GM19193 (cell line): ENCODE results near the gene PDE4D.

ENCODE experiments used
- POLR2A ChIP-seq: IDR thresholded peaks from 4 replicates; pipeline ENCODE4 v1.6.1; 2011; ENCODE audit not compliant: insufficient read depth, insufficient read length; ENCODE audit errors: extremely low read depth

The PDE4D gene

DNA sequence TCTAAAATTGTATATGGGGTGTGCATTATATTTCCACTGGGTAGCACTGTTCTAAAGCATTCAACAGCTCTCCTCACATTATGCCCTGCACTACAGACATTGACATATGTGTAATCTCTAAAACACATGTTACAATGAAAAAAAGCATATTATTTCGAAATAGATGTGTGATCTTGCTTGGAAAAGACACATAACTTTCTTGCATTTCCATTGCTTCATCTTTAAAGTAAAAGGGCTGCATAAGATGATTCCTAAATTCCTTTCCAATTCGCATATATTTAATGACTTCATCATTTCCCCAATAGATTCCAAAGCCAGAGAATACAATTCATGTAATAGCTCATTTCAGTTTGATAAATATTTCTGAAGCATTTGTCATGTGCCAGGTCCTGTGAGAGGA, 566.9 kb downstream of the PDE4D start:
- no peak for TF ChIP-seq POLR2A

DNA sequence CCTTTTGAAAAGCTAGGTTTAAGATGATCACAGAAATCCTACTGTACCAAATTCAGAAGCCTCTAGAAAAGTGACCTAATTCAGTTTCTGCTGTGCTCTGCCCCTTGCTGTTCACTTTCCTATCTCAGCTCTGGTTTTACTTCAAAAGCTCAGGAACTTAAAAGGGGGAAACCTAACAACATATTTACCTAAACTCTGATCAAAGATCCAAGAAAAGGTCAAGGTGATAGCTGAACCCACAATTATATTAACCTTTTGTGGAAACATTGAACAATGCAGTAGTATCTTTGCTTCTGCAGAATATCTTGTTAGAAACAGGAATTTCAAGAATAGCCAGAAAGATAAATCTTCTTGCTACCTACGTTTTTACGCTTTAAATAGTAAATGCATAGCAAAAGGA, 568.5 kb downstream of the PDE4D start:
- no peak for TF ChIP-seq POLR2A

DNA sequence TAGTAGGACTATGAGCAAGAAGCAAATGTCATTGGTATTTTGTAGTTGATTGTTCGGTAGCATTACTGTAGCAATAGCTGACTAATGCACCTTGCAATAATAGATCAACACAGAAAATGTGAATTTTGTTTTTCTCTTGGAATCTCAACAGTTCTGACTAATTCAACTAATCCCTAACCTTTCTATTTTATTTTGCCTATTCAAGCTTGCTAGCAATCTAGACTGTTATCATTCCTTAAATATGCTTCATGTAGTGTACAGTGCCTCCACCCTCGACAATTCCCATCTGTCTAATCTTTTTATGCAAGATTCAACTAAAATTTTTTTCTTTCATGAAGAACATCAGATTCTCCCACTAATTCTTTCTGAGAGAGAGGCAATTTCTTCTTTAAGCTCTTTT, 570.6 kb downstream of the PDE4D start:
- TF ChIP-seq POLR2A = no peak

DNA sequence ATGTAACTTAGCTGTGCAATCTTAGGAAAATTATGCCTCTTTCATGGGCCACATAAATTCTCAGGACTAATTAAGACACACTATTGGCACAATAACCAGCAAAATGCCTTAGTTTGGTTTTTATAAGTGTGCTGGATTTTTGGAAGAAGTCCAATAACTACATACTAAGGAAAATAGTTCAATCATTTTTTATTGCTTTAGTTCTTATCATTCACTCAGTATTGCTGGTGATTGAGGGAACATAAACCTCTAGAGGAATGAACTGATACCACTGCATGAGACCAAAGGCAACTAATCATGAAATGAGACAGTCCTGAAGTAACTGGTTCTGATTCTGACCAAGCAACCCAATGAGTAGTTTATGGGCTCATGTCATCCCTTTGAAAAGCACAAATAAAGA, 571.5 kb downstream of the PDE4D start:
- TF ChIP-seq POLR2A = no peak

DNA sequence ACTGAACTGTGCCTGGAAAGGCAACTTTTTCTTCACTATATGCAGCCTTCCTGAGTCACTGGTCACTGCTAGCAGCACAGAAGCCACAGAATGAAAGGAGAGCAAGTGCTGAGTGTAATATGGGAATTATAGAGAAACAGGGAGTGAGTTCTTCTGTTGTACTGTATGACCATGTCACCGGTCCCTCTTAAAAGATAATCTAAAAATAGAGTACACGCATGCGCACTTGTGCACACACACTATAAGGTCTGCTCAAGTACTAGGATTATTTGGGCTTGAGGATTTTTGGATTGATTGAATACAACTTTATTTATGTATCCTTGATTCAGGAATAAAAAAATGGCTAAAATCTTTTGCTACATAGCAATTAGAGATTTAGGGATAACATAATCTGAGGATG, 571.9 kb downstream of the PDE4D start:
- no peak for TF ChIP-seq POLR2A

DNA sequence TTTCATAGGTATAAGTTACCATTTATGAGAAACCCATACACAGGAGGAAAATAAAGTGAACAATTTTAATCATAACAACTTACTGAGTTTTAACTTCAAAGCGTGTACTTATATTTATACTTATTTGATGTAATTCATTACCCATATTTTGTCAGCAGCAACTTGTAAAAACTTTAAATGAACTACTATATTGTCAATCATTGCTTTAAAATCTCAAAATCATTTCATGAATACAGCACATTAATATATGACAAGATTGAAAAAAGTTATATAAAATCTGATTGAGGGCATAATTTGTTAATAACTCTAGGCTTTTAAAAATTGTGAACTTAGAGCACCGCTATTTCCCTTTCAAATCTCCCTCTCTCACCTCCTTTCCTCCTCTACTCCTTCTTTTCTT, 573.1 kb downstream of the PDE4D start:
- TF ChIP-seq POLR2A = no peak

DNA sequence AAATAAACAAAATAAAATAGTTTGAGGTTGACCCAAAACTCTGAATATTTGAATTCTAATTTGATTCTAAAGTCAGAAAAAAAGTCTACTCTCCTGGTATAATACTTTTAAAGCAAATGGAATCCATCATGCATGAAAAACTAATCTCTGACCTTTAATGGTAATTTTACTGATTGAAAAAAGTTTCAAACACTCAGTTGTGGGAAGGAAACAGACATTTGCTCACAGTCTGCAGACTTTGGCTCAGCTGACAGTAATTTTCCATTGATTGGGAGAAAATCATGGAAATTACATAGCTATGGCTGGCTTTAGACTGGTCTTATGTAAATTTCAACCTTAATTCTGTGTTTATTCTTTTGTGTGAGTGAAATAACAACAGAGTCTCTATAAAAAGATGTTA, 574.3 kb downstream of the PDE4D start:
- TF ChIP-seq POLR2A = no peak

DNA sequence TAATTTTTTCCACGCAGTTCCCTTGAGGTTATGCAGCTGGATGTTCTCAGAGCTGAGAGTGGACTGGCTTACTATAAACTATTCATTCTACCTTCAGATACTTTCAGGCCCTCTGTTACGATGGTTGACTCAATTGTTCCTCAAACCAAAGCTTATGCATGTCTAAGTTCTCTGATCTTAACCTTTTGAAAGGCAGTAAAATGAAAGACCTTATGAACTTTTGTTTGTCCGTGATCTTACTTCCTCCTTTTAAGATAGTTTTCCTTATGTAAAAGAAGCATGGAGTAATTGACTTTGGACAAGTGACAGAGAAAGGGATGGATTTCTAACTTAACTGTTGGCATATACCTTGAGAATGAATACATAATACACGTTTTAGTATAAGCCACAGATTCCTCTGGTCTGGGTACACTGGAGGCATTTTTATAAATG, 575.7 kb downstream of the PDE4D start:
- no peak for TF ChIP-seq POLR2A

DNA sequence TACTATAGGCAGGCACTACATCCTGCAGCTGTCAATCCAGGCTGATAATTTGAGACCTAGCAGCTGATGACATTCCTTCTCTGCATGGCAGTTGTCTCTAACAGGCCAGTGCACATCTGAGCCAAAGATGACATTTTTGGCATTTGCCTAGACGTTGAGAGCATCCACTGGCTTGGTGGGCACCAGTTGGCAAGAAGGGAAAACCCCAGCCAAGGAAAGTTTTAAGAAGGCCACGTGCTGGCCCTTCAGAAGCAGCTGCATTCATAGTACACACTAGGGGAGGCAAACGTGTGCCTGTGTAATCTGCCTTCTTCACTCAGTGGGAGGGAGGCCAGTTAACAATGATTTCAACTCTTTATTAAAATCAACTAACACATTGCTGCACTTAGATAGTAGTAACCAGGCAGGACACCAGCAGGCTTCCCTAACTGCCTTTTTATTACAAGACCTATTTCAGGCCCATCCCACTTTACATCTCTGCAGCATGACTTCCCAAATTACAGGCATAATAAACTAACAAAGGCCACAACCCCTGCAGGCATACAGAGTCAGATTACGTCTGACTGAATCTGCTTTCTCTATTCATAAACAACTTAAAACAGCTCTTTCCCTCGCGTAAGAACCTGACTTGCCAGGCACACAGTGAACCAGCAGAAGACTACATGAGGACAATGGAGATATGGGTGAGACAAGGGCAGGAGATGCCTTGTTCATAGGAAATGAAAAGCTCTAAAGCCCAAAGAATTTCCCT, 576.3 kb downstream of the PDE4D start:
- TF ChIP-seq POLR2A = no peak

DNA sequence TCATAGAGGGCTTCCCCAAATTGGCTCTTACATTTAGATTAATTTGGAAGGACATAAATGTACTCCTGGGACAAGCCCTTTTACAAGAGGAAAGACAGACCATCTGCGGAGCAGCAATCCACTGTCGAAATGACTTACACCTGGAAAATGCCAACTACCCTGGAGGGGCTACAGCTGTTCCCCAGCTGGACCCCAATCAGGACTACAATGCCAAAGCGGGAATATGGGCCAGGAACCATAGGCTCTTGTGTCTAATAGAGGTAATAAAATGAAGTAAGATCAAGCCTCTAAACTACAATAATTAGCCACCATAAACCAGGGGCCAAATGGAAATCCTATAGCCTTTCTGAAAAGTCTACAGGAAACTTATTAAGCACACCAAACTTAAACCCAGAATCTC, 581.3 kb downstream of the PDE4D start:
- TF ChIP-seq POLR2A = no peak

DNA sequence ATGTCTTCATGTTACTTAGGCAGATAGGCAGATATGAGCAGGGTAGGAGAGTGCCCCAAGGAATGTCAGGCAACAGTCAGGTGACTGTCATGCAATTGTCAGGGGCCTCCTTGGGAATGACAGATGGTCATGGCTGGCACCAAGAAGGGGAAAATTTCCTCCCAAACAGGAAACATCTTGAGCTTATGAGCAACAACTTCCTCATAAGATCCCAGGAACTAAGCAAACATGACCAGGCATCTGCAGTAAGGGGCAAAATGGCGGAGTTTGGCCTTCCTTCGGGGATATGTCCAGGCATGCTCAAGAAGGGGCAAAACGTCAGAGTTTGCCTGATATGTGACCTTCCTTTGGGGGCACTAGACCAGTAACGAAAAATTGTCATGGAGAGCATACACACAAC, 591.8 kb downstream of the PDE4D start:
- TF ChIP-seq POLR2A = no peak

DNA sequence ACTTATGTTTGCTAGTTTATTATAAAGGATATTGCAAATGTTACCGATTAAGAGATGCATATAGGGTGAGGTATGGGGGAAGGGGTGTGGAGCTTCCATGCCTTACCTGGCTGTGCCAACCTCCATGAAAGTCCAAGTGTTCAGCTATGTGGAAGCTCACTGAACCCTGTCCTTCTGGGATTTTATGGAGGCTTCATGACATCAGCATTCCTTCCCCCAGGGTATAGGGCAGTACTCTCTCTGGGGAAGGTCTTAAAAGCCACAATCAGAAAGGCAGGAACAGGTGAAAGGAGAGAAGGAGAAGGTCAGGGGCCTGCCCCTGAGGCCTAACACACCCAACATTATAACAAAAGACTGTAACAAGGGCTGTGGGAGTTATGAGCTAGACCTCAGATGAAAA, 592.6 kb downstream of the PDE4D start:
- no peak for TF ChIP-seq POLR2A

DNA sequence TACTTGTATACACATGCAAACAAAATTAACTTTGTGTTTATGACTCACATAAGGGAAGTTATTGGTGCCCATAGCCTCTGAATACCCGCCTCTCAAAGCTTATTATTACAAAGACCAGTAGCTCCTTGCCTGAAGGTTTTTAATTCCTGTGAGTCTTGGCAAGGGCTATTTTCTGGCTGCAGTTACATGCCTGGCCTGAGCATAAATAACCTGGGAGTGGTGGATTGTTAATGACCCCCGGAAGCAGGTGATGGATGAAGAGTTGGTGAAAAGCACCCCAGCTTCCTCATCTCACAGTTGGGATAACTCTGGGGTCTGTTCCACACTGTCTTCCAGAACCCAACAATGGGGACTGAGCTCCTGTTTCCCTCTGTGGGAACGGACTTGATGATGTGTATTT, 594.5 kb downstream of the PDE4D start:
- TF ChIP-seq POLR2A = no peak

DNA sequence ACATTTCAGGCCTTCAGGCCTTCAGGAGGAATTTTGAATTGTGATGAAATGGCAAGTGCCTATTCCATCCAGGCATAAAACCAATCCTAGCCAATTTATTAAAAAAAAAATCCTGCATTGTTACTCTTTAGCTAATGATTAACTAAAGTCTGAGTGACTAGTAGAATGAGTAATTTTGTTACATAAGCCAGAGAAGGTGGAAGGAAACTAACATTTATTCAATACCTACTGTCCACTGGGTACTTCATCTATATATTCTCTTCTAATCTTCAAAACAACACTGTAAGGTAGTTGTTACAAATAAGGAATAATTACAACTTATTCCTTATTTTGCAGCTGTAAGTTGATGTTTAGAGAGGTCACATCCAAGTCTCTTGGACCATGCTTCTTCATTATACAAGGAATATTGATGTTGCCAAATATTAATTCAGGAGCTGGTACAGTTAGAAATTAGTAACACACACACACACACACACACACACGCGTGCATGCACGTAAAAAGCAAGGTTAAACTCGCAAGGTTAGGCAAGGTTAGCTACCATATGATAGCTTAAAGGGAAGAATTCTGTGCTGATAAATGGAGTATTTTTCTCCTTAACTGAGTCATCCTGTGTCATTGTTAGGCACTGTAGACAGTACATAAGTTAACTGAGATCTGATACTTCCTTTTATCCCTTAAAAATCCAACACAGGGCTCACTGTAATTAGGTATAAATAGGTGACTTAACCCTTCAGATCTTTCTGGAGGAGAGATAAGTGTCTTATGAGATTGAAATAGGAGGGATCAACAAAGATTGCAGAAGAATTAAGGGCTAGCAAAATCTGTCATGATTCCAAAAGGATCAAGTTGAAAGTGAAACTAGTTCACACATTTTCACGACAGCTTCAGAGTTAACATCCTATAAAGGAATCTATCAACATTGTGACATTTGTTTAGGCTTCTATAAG, 596.9 kb downstream of the PDE4D start:
- TF ChIP-seq POLR2A = no peak

DNA sequence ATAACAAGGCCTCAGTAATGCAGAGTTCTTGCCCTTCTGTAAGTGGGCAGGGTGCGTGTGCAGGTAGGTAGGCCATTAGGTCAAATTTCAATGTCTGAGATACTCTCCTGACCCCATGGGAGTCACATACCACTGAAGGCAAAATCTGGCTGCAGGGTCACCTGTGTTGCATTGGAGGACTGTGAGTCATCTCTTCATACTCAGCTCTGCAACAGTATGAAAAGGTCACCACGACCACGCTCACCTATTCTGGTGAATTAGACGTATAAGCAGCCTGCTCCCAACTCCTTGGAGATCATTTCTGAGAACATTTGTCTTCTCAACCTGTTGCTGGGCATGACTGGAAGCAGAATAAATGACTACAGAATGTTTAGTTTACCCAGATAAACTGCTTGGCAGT, 599.8 kb downstream of the PDE4D start:
- no peak for TF ChIP-seq POLR2A

DNA sequence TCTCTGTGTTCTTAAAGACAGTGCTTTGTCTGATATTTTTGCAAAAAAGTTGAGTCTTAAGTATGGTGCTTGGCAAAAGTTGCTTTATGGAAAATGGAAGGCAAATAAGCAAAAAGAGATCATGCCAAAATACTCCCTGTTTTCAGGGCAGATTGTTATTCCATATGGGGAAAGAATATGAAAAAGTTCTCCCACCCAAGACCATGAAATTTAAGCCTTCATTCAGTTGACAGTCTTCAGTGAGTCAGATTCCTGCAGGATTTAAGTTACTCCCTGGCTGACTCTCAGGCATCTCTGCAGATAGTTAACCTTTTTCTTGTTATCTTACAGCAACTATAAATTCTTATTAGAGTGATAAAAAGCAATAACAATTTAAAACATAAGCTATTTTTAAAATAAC, 601.6 kb downstream of the PDE4D start:
- TF ChIP-seq POLR2A = no peak
